ENCODE results near the gene ACP2.

ACP2 gene

DNA sequence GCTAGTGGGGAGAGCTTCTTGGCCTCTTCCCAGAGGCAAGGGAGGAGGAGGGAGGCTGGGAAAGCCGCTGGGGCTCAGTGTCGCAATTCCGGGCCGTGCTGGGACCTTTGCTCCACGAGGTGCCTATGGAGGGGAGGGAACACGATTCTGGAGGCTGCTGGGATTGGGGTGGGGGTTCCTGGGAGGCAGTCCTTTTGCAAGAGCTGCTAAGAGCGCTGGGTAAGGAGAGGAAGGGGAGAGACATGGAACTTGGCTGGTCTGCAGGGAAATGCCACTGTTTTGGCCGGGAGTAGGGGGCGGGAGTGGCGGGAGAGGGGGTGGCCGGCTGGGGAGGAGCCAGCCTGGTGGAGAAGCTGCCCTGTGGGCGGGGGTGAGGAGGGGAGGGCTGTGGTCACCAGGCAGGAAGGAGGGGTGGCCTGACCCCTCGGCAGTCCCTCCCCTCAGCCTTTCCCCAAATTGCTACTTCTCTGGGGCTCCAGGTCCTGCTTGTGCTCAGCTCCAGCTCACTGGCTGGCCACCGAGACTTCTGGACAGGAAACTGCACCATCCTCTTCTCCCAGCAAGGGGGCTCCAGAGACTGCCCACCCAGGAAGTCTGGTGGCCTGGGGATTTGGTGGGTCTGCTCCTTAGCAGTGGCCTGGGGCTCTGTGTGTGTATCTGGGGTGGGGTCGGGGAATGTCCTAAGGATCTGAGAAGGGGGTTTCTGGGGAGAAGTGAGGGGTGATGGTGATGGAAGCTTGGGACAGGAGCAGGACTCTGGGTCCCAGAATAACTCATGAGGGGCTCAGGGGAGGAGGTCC lies 9.1 kb upstream of the ACP2 start, which contains the start of gene NR1H3:
Gene NR1H3 (plus strand): TSS at position 480 of the 800 bp plus-strand sequence. CDS start 1,221 bp downstream, outside the sequence.
- Histone ChIP-seq H3K9me3 (no peaks in the 10 kb centered on the region), H3K36me3 (no peaks in the 10 kb centered on the region), H3K27me3 (no peaks in the 10 kb centered on the region), H3K4me1 (peaks cover 3% of the 10 kb centered on the region), H3K4me3 (ENCODE audit: low read depth, low read length) (no peak within 1 kb of the TSS)
- TF ChIP-seq CTCF (IDR thresholded peaks at IDR 0.05; ENCODE audit: low read depth, low read length) = peak; percentile 53
- DNase-seq = peak; percentile 50

DNA sequence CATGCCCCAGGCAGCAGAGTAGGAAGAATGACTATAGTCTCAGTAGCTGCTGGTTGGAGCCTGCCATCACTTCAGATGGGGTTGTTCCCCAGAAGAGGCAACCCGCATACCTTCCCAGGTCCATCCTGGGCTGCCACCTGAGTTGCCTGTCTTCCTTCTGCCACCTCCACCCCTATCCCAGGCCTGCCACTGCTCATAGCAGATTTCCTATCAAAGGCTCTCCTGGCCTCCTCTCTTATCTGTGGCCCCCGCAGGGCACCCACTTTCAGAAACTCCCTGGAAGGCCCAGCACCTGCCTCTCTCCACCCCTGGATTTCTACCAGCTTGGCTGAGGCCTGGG lies 8.5 kb upstream of the ACP2 start:
- no peaks in the 10 kb centered on the region for H3K9me3 ChIP-seq
- no peaks in the 10 kb centered on the region for H3K36me3 ChIP-seq
- no peak for TF ChIP-seq CTCF (IDR thresholded peaks at IDR 0.05; ENCODE audit: low read depth, low read length)
- peaks cover 3% of the 10 kb centered on the region for H3K4me1 ChIP-seq
- DNase-seq = no peak
- H3K27me3 ChIP-seq = no peaks in the 10 kb centered on the region
- no peak overlapping the region for H3K4me3 ChIP-seq (ENCODE audit: low read depth, low read length)

GRCh38 chr11:47256374-47256773 lies 7.8 kb upstream of the ACP2 start:
- Histone ChIP-seq H3K27me3 (no peaks in the 10 kb centered on the region), H3K36me3 (no peaks in the 10 kb centered on the region), H3K4me1 (peaks cover 3% of the 10 kb centered on the region), H3K9me3 (no peaks in the 10 kb centered on the region), H3K4me3 (ENCODE audit: low read depth, low read length) (no peak overlapping the region)
- no peak for TF ChIP-seq CTCF (IDR thresholded peaks at IDR 0.05; ENCODE audit: low read depth, low read length)
- DNase-seq = no peak

- H3K4me3 ChIP-seq (ENCODE audit: low read depth, low read length) = no peak overlapping the region
- no peaks in the 10 kb centered on the region for H3K9me3 ChIP-seq
- peaks cover 3% of the 10 kb centered on the region for H3K4me1 ChIP-seq
- DNase-seq = no peak
- no peaks in the 10 kb centered on the region for H3K36me3 ChIP-seq
- no peak for TF ChIP-seq CTCF (IDR thresholded peaks at IDR 0.05; ENCODE audit: low read depth, low read length)
- no peaks in the 10 kb centered on the region for H3K27me3 ChIP-seq
These were observed 5.8 kb upstream of the ACP2 start for GRCh38 chr11:47254386-47254785.

- no peak for DNase-seq
- H3K27me3 ChIP-seq = no peaks in the 10 kb centered on the region
- H3K36me3 ChIP-seq = no peaks in the 10 kb centered on the region
- H3K4me3 ChIP-seq (ENCODE audit: low read depth, low read length) = no peak overlapping the region
- peaks cover 3% of the 10 kb centered on the region; the same call in 1 of the 2 replicates for H3K4me1 ChIP-seq
- no peak for TF ChIP-seq CTCF (IDR thresholded peaks at IDR 0.05; ENCODE audit: low read depth, low read length)
- no peaks in the 10 kb centered on the region for H3K9me3 ChIP-seq
These were observed 5.0 kb upstream of the ACP2 start for GRCh38 chr11:47253660-47254059.

DNA sequence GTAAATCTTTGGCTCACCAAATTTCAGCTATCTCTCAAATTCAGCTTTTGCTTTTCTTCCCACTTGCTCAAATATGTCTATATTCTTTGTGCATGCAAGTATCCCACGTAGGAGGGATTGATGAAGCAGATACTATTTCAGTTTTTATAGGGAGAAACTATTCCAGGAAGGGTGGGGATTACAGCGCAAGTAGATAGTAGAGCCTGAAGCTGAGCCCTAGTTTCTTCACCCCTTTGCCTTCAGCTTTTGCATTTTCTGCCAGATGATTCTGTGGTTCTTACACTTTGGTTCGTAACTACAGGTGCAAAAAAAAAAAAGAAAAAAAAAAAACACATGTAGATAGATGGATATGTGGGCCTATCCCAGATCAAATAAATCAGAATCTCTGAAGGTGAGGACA lies 3.1 kb upstream of the ACP2 start:
- no peak overlapping the region for H3K4me3 ChIP-seq (ENCODE audit: low read depth, low read length)
- peaks cover 3% of the 10 kb centered on the region; the same call in 1 of the 2 replicates for H3K4me1 ChIP-seq
- no peaks in the 10 kb centered on the region for H3K9me3 ChIP-seq
- TF ChIP-seq CTCF (IDR thresholded peaks at IDR 0.05; ENCODE audit: low read depth, low read length) = no peak
- no peaks in the 10 kb centered on the region for H3K36me3 ChIP-seq
- DNase-seq = no peak
- no peaks in the 10 kb centered on the region for H3K27me3 ChIP-seq
